C4-2B (cell line): ENCODE data around the gene AURKAIP1.

Experiments used
- H3K27ac ChIP-seq: fragments of 450-650 bp; 2 replicates; pipeline ENCODE4 v1.5.1; 2017
- CTCF ChIP-seq: fragments of 450-650 bp; conservative IDR thresholded peaks from 2 replicates; pipeline ENCODE4 v1.5.1; 2017; ENCODE audit warnings: mild to moderate bottlenecking
- ZFX ChIP-seq: fragments of 450-650 bp; IDR thresholded peaks from 2 replicates; pipeline ENCODE4 v1.6.1; 2017

The AURKAIP1 gene

GRCh38 chr1:1355416-1355815 lies 19.6 kb downstream of the AURKAIP1 start:
- H3K27ac ChIP-seq: peak overlapping the region; percentile 86

DNA sequence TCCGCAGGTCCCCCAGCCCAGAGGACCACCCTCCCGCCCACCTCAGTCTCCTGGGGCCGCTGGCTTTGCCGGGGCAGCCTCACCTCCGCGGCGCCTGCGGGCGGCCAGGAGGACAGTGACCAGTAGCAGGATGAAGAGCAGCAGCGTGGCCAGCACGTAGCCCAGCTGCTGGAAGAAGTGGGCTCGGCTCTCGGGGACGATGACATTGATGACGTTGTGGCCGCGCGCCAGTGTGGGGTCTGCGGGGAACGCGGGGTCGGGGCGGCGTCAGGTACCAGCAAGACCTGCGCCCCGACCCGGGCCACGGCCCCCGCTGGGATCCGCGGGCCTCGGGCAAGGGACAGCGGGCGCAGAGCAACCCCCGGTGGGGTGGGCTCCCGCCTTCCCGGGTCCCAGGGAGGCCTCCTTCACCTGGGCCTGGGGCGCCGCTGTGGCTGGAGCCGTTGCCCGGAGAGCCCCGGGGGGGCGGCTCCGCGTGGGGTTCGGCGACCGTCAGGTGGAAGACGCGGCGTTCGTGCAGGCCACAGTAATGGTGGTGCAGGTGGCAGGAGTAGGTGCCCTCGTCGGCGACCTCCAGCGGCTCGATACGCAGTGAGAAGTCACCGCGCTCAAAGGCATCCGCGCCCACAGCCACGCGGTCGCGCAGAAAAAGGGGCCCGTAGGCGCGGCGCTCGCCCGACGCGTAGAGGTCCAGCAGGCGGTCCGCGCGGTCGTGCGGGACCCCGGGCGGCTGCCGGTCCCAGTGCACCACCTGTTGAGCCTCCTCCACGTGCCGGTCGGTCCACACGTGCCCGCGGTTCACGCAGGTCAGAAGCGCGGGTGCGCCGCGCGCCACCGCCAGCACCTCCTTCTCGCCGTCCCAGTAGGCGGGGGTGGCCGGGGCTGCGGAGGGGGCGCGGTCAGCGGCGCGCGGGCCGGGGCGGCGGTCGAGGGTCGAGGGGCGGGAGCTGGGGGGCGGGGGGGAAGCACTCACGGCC lies 20.4 kb downstream of the AURKAIP1 start:
- TF ChIP-seq ZFX: peak; percentile 23; the same call in 1 of the 2 replicates
- no peak for TF ChIP-seq CTCF
- H3K27ac ChIP-seq: peak overlapping the region; percentile 86

More at GRCh38 chr1:1355416-1355815, 19.6 kb downstream of the AURKAIP1 start:
- TF ChIP-seq CTCF: no peak
- TF ChIP-seq ZFX: peak; percentile 27; the same call in 1 of the 2 replicates

DNA sequence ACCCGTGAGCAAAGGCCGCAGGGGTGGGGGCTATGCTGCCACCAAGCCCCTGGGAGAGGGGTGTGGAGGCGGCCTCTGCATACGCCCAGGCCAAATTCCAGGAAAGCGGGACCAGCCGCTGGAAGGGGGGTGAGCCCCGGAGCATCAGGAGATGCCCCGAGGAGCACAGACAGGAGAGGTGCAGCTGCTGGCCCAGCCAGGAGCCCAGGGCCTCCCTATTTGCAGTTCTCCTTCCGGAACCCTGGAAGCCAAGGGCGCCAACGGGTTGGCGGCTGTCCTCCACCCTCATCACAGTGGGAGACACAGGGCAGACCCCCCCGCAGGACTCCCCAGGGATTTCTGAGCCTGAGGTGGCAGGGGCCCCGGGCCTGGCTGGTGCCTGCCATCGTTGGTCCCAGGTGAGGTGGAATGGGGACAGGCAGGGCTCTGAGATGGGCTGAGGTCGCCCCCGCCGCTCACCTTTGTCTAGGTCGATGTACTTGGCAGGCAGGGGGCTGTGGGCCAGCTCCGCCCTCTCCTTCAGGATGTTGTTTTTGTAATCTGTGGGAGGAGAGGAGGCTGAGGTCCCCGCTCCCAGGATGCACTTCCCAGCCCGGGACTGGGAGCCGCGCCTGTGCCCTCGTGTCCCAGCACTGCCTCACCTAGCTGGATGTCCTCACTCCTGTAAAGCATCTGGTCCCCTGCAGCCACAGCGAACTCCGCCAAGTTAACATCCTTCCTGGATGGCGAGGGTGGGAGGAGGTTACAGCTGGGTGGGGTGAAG lies 21.4 kb downstream of the AURKAIP1 start:
- peak overlapping the region; percentile 86 for H3K27ac ChIP-seq
- TF ChIP-seq ZFX (no peak), CTCF (no peak)

DNA sequence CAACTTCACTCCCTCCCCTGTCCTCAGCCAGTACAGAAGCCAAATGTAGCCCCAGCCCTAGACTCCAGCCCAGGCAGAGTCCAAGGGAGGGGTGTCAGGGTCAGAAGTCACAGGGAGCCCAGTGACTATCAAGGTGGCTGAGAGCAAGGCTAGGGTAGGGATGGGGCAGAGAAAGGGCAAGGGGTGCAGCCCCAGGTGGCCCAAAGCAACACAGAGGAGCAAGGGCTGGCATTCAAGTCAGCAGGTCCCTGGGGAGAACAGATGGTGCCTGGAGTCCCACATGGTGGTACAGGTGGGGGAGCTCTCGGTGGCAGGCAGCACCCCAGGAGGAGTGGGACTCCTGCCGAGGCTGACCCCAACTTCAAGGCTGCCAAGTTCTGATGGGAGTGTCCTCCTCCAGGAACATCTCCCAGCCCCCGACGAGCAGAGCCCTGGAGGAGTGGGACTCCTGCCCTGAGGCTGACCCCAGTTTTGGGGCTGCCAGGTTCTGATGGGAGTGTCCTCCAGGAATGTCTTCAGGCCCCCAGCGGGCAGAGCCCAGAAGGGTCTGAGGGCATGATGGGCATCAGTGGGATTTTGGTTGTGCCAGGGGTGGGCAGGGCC lies 22.1 kb downstream of the AURKAIP1 start:
- peak overlapping the region; percentile 86 for H3K27ac ChIP-seq
- TF ChIP-seq ZFX: no peak
- no peak for TF ChIP-seq CTCF

GRCh38 chr1:1351511-1352427 lies 23.2 kb downstream of the AURKAIP1 start:
- H3K27ac ChIP-seq: peak overlapping the region; percentile 86
- TF ChIP-seq CTCF (no peak), ZFX (no peak)

GRCh38 chr1:1349256-1350012 lies 25.6 kb downstream of the AURKAIP1 start, which contains the start of gene DVL1:
DVL1 (minus strand) TSS chr1:1349418; CDS start chr1:1349065, 353 bp downstream.
- TF ChIP-seq CTCF: peak; percentile 77
- peak; percentile 27; the same call in 1 of the 2 replicates for TF ChIP-seq ZFX
- peak within 1 kb of the TSS; percentile 99 for H3K27ac ChIP-seq
